Endothelial cell of umbilical vein (primary cell): ENCODE results near the gene ZFYVE16. TPM values are rescaled to one million over a fixed set of nuclear protein-coding genes. Genes with fewer than 3 reads are reported as not detected.

Experiments
- BruUV-seq: library from RNA; stranded (reverse); fragments of 400-500 nt; replicated peaks from 2 replicates; lab custom pipeline; 2021; lab: Mats Ljungman, UMichigan
- CTCF ChIA-PET: fragments of 300-600, 350-600 bp; sonication (Branson Sonifier 250); formaldehyde crosslinking; loops from one replicate; lab custom pipeline; 2021; ENCODE audit warnings: antibody characterized with exemption, inconsistent platforms; lab: Charles Lee
- POLR2A ChIA-PET: fragments of 300-600, 350-600 bp; sonication (Branson Sonifier 250); formaldehyde crosslinking; loops from one replicate; lab custom pipeline; 2021; ENCODE audit warnings: antibody characterized with exemption, inconsistent platforms; lab: Charles Lee
- DNase-seq: peaks from one replicate; pipeline ENCODE4 v3.0.0-alpha.2; 2011; ENCODE audit warnings: low read depth, low spot score
- FAIRE-seq: peaks from 2 replicates; lab custom pipeline; 2011; peaks lifted over from hg19 to GRCh38; lab: Jason Lieb, UNC
- H2AFZ ChIP-seq: 2 replicates; pipeline ENCODE4 v1.6.0; 2012; ENCODE audit warnings: low read depth, low read length, control low read depth, inconsistent platforms
- H3K27ac ChIP-seq: 2 replicates; pipeline ENCODE4 v1.5.1; 2011; ENCODE audit warnings: low read depth, mild to moderate bottlenecking, control low read depth, low read length, moderate library complexity; ENCODE audit not compliant: insufficient read depth
- H3K27me3 ChIP-seq, 2 experiments: 2 replicates each; pipeline versions ENCODE4 v1.6.0 to v1.6.1; 2011; ENCODE audit warnings: low read length in 2 of 2, mixed read lengths in 1 of 2; ENCODE audit not compliant: control insufficient read depth in 2 of 2, insufficient read depth in 2 of 2
- H3K36me3 ChIP-seq, 2 experiments: 2 replicates in 1 of 2; 3 replicates in 1 of 2; pipeline ENCODE4 v1.5.1; 2011; ENCODE audit warnings: low read length in 2 of 2, mild to moderate bottlenecking in 1 of 2, moderate library complexity in 1 of 2; ENCODE audit not compliant: control insufficient read depth in 2 of 2, insufficient read depth in 2 of 2; ENCODE audit errors: extremely low read depth in 1 of 2
- H3K4me1 ChIP-seq: 3 replicates; pipeline ENCODE4 v1.5.1; 2011; ENCODE audit warnings: mild to moderate bottlenecking, low read length; ENCODE audit not compliant: control insufficient read depth, insufficient read depth; ENCODE audit errors: extremely low read depth
- H3K4me2 ChIP-seq: 2 replicates; pipeline ENCODE4 v1.6.1; 2011; ENCODE audit warnings: low read length, control low read depth, mixed read lengths; ENCODE audit not compliant: insufficient read depth
- H3K4me3 ChIP-seq, 3 experiments: fragments of 200-600 bp in 1 of 3; sonication (generic), shearing (Covaris generic) in 1 of 3; replicated peaks in 1 of 3; 2 replicates each; pipeline ENCODE4 v1.5.1; 2011 to 2016; ENCODE audit warnings: control low read depth in 3 of 3, low read length in 3 of 3, mild to moderate bottlenecking in 2 of 3, inconsistent platforms in 1 of 3, low read depth in 1 of 3, moderate library complexity in 1 of 3; ENCODE audit not compliant: insufficient read depth in 1 of 3
- H3K79me2 ChIP-seq: 2 replicates; pipeline ENCODE4 v1.6.0; 2012; ENCODE audit warnings: low read length, inconsistent platforms; ENCODE audit not compliant: control insufficient read depth, insufficient read depth
- H3K9ac ChIP-seq: replicated peaks from 2 replicates; pipeline ENCODE3; 2011; ENCODE audit warnings: low read length, control low read depth; ENCODE audit not compliant: insufficient read depth; ENCODE audit errors: extremely low read depth
- H3K9me1 ChIP-seq: replicated peaks from 3 replicates; pipeline ENCODE4 v1.6.0; 2011; ENCODE audit warnings: mild to moderate bottlenecking, low read length; ENCODE audit not compliant: control insufficient read depth, insufficient read depth; ENCODE audit errors: extremely low read depth
- H3K9me3 ChIP-seq: replicated peaks from 2 replicates; pipeline ENCODE4 v1.5.1; 2012; ENCODE audit warnings: low read length, inconsistent platforms; ENCODE audit not compliant: control insufficient read depth, insufficient read depth
- H4K20me1 ChIP-seq: replicated peaks from 2 replicates; pipeline ENCODE3; 2011; ENCODE audit warnings: mild to moderate bottlenecking, low read length; ENCODE audit not compliant: control insufficient read depth, insufficient read depth; ENCODE audit errors: extremely low read depth
- CTCF ChIP-seq, 2 donors: IDR thresholded peaks; 1 replicate in 1 of 2; 2 replicates in 1 of 2; pipeline ENCODE4 v1.5.1; 2011; ENCODE audit warnings: low read length in 2 of 2, mild to moderate bottlenecking in 2 of 2, moderate library complexity in 2 of 2, control low read depth in 1 of 2, inconsistent platforms in 1 of 2, low read depth in 1 of 2; ENCODE audit not compliant: insufficient read depth in 1 of 2; ENCODE audit errors: extremely low read depth in 1 of 2
- EZH2 ChIP-seq: IDR thresholded peaks from 2 replicates; pipeline ENCODE4 v1.6.1; 2012; ENCODE audit warnings: borderline replicate concordance, low read depth, mild to moderate bottlenecking, moderate library complexity, low read length, inconsistent platforms; ENCODE audit not compliant: severe bottlenecking
- FOS ChIP-seq: IDR thresholded peaks from 2 replicates; pipeline ENCODE4 v1.6.1; 2011; ENCODE audit warnings: mild to moderate bottlenecking, low read length, moderate library complexity, borderline replicate concordance; ENCODE audit not compliant: insufficient read depth
- GATA2 ChIP-seq: IDR thresholded peaks from 2 replicates; pipeline ENCODE4 v1.7.0; 2011; ENCODE audit warnings: low read depth, mild to moderate bottlenecking, moderate library complexity, mixed read lengths, low read length; ENCODE audit not compliant: insufficient read length, insufficient read depth
- JUN ChIP-seq: IDR thresholded peaks from 2 replicates; pipeline ENCODE4 v1.6.1; 2011; ENCODE audit warnings: borderline replicate concordance, low read depth; ENCODE audit not compliant: insufficient read length, insufficient read depth
- MAX ChIP-seq: IDR thresholded peaks from 2 replicates; pipeline ENCODE4 v1.6.1; 2011; ENCODE audit not compliant: insufficient read depth, insufficient read length
- MYC ChIP-seq: IDR thresholded peaks from one replicate; pipeline ENCODE4 v1.6.1; 2011; ENCODE audit warnings: mild to moderate bottlenecking, low read depth, low read length
- POLR2A ChIP-seq: IDR thresholded peaks from 2 replicates; pipeline ENCODE4 v1.6.1; 2012; ENCODE audit warnings: low read depth, mild to moderate bottlenecking, control low read depth, low read length
- POLR2AphosphoS5 ChIP-seq: IDR thresholded peaks from 2 replicates; pipeline ENCODE4 v1.6.1; 2012; ENCODE audit warnings: low read depth, mild to moderate bottlenecking, control low read depth, low read length, moderate library complexity; ENCODE audit not compliant: insufficient read depth
- dilution Hi-C: fragments of 300-500 bp; cut with MboI; formaldehyde crosslinking; loops from one replicate; pipeline ENCODE4 v1.15.0; 2019; ENCODE audit warnings: low sequenced_read_pairs; ENCODE audit not compliant: extremely low pct_ligation_motif_present
- intact Hi-C: fragments of 100-400 bp; cut with micrococcal nuclease; formaldehyde crosslinking; loops from one replicate; pipeline ENCODE4 v1.10.0; 2022
- polyA plus RNA-seq, 4 experiments: library from polyadenylated mRNA; depleted of rRNA in 3 of 4; stranded (reverse) in 3 of 4; unstranded in 1 of 4; fragments of >200 nt; gene quantifications; 2 replicates each; pipeline versions ENCODE4 v1.2.1 to v1.2.3, GENCODE V29; 2011 to 2012; ENCODE audit warnings: missing spikeins in 1 of 4
- total RNA-seq: library from RNA; stranded (reverse); gene quantifications from 2 replicates; pipeline ENCODE4 v1.2.3, GENCODE V29; 2021

The ZFYVE16 gene
- total and polyA plus RNA-seq, 2 donors (not counting 3 experiments of a cell fraction or from before 2014, with no cell fraction given) = 5.1 to 43.1 TPM

- Histone ChIP-seq H3K4me1 (peaks cover 5% of the 10 kb centered on the region), H4K20me1 (no peaks in the 10 kb centered on the region), H3K4me2 (no peak overlapping the region), H3K27ac (no peak overlapping the region), H3K9me3 (no peaks in the 10 kb centered on the region), H3K9me1 (no peaks in the 10 kb centered on the region), H3K27me3 (no peaks in the 10 kb centered on the region), H3K9ac (no peak overlapping the region), H3K36me3 (no peaks in the 10 kb centered on the region), H3K79me2 (no peaks in the 10 kb centered on the region), H3K4me3 (no peak overlapping the region), H2AFZ (no peak overlapping the region)
- dilution Hi-C loops = no loop called here
- no peak for TF ChIP-seq CTCF (IDR thresholded peaks at IDR 0.05; ENCODE audit: extremely low read depth in 1 of 2, insufficient read depth in 1 of 2, low read depth in 1 of 2, low read length in 2 of 2)
- TF ChIP-seq POLR2AphosphoS5 = no peak
- no peak for TF ChIP-seq GATA2
- no peak for TF ChIP-seq JUN
- TF ChIP-seq FOS = no peak
- TF ChIP-seq POLR2A = no peak
- no peak for TF ChIP-seq MYC
- no peak for TF ChIP-seq MAX
- no peak for TF ChIP-seq EZH2
- ChIA-PET POLR2A (no interaction called here), CTCF (interaction anchor here (1.6 kb wide), 1 partner anchor 10 kb away, joined by 6 read pairs; no protein-coding TSS in a partner anchor)
- DNase-seq (no peak), FAIRE-seq (no peak)
- no TSS peak for BruUV-seq
- intact Hi-C loops = no loop called here
These were observed 35.1 kb upstream of the ZFYVE16 start for GRCh38 chr5:80372780-80373179.
